ENCODE data around the gene RC3H1. TPM values are rescaled to one million over a fixed set of nuclear protein-coding genes. Genes with fewer than 3 reads are reported as not detected.

Gene RC3H1
- total and polyA plus RNA-seq, 9 of the 15 experiments (the other 6 are each of a cell fraction or from before 2014, with no cell fraction given) = 2.4 to 31.7 (median 12.4) TPM

- ChIA-PET POLR2A (interaction anchor here (0.9 to 1.1 kb wide), 2 partner anchors 24 to 25 kb away, joined by 3 to 4 read pairs; partner anchors contain the start of gene ZBTB37), CTCF (ENCODE audit: low intra/inter-chr PET ratio) (no interaction called here)
- no TSS peak for BruUV-seq (replicated peaks)
- no peak for ATAC-seq
- DNase-seq (ENCODE audit: extremely low read depth in 1 of 4, low spot score in 3 of 4) = no peak
- no peaks in the 10 kb centered on the region for H3K79me2 ChIP-seq (ENCODE audit: control insufficient read depth, insufficient read depth, low read length)
- no peaks in the 10 kb centered on the region for H3K36me3 ChIP-seq (ENCODE audit: control insufficient read depth, insufficient read depth, low read length)
- TF ChIP-seq KAT8 (IDR thresholded peaks at IDR 0.05; ENCODE audit: low read depth) (no peak), ETS2 (tag; IDR thresholded peaks at IDR 0.05; ENCODE audit: borderline replicate concordance, poor library complexity, severe bottlenecking) (no peak), FOXJ2 (tag; IDR thresholded peaks at IDR 0.05) (no peak), RNF2 (IDR thresholded peaks at IDR 0.05) (no peak), RBM25 (IDR thresholded peaks at IDR 0.05; ENCODE audit: low read depth, low read length, severe bottlenecking) (no peak)
- FAIRE-seq = no peak
- no peaks in the 10 kb centered on the region for H3K9me1 ChIP-seq (ENCODE audit: control insufficient read depth, insufficient read depth, low read length)
- intact Hi-C loops (cut with micrococcal nuclease) = no loop called here
- no peaks in the 10 kb centered on the region for H3K9me3 ChIP-seq (replicated peaks; ENCODE audit: control insufficient read depth, insufficient read depth, low read depth, low read length)
- in situ Hi-C loops (cut with MboI) = no loop called here
- H3K4me2 ChIP-seq (ENCODE audit: insufficient read depth, low read length) = no peak overlapping the region
- H3K9ac ChIP-seq (ENCODE audit: insufficient read depth in 1 of 2, low read depth in 2 of 2, low read length in 2 of 2) = no peak overlapping the region
- H3K4me3 ChIP-seq = no peak overlapping the region
- WGBS (ENCODE audit: insufficient coverage, low coverage, missing lambda C conversion rate) = 40% methylated on average over 1 of the region's 1 CpG
- H3K27ac ChIP-seq (ENCODE audit: extremely low read depth, low read depth, low read length) = no peak overlapping the region
- no peaks in the 10 kb centered on the region for H3K27me3 ChIP-seq (ENCODE audit: control insufficient read depth in 2 of 2, insufficient read depth in 2 of 2, low read length in 2 of 2)
- H4K20me1 ChIP-seq (replicated peaks; ENCODE audit: control insufficient read depth, insufficient read depth, low read length) = no peaks in the 10 kb centered on the region
- H3K4me1 ChIP-seq (replicated peaks in 1 of 2; ENCODE audit: control insufficient read depth in 2 of 2, insufficient read depth in 2 of 2, low read length in 2 of 2) = no peaks in the 10 kb centered on the region
- no peak overlapping the region for H2AFZ ChIP-seq (ENCODE audit: low read depth, low read length)
Measured at GRCh38 chr1:173893611-173894010, 128.5 kb downstream of the RC3H1 start.

GRCh38 chr1:173889885-173890284 lies 132.3 kb downstream of the RC3H1 start:
- CTCF ChIA-PET (ENCODE audit: low intra/inter-chr PET ratio) = no interaction called here

More at GRCh38 chr1:173889885-173890284, 132.3 kb downstream of the RC3H1 start:
- no peak for DNase-seq (ENCODE audit: extremely low read depth in 1 of 4, low spot score in 3 of 4)
- Histone ChIP-seq H3K27me3 (ENCODE audit: control insufficient read depth in 2 of 2, insufficient read depth in 2 of 2, low read length in 2 of 2) (no peaks in the 10 kb centered on the region), H3K4me1 (replicated peaks in 1 of 2; ENCODE audit: control insufficient read depth in 2 of 2, insufficient read depth in 2 of 2, low read length in 2 of 2) (no peaks in the 10 kb centered on the region), H3K36me3 (ENCODE audit: control insufficient read depth, insufficient read depth, low read length) (peaks cover 14% of the 10 kb centered on the region; the same call in 2 of the 3 replicates), H2AFZ (ENCODE audit: low read depth, low read length) (no peak overlapping the region), H3K4me2 (ENCODE audit: insufficient read depth, low read length) (no peak overlapping the region), H3K9me3 (replicated peaks; ENCODE audit: control insufficient read depth, insufficient read depth, low read depth, low read length) (no peaks in the 10 kb centered on the region), H3K4me3 (no peak overlapping the region), H3K9ac (ENCODE audit: insufficient read depth in 1 of 2, low read depth in 2 of 2, low read length in 2 of 2) (no peak overlapping the region), H3K9me1 (ENCODE audit: control insufficient read depth, insufficient read depth, low read length) (no peaks in the 10 kb centered on the region), H3K27ac (ENCODE audit: extremely low read depth, low read depth, low read length) (no peak overlapping the region), H3K79me2 (ENCODE audit: control insufficient read depth, insufficient read depth, low read length) (no peaks in the 10 kb centered on the region), H4K20me1 (replicated peaks; ENCODE audit: control insufficient read depth, insufficient read depth, low read length) (no peaks in the 10 kb centered on the region)
- 68% methylated on average over 2 of the region's 2 CpGs for WGBS (ENCODE audit: insufficient coverage, low coverage, missing lambda C conversion rate)
- no TSS peak for BruUV-seq (replicated peaks)
- TF ChIP-seq RAD21 (CRISPR knock-in tag; conservative IDR thresholded peaks at IDR 0.05 in 1 of 2, IDR thresholded peaks at IDR 0.05 in 1 of 2) (no peak), ZNF121 (CRISPR knock-in tag; conservative IDR thresholded peaks at IDR 0.05) (peak; percentile 77; the same call in 1 of the 2 replicates)
- intact Hi-C loops (cut with micrococcal nuclease) (no loop called here), in situ Hi-C loops (cut with MboI) (no loop called here)
- POLR2A ChIA-PET = interaction anchor here (0.9 to 2.9 kb wide), 3 partner anchors 7 to 22 kb away, joined by 3 to 26 read pairs (median 3); partner anchors contain the start of genes GAS5 and ZBTB37
- FAIRE-seq = no peak
- no peak for ATAC-seq

Data from K562 (cell line).